GM06990 (cell line): ENCODE data around the gene MBL2.

ENCODE experiments used
- DNase-seq: peaks from one replicate; pipeline ENCODE4 v3.0.0-alpha.2; 2011; ENCODE audit not compliant: insufficient read length; ENCODE audit errors: extremely low read depth
- H3K27me3 ChIP-seq: replicated peaks from 2 replicates; pipeline ENCODE4 v1.6.0; 2011; ENCODE audit warnings: low read length; ENCODE audit not compliant: control insufficient read depth, insufficient read depth
- H3K36me3 ChIP-seq: 2 replicates; pipeline ENCODE4 v1.5.1; 2011; ENCODE audit warnings: low read length; ENCODE audit not compliant: control insufficient read depth, insufficient read depth
- H3K4me3 ChIP-seq: replicated peaks from 2 replicates; pipeline ENCODE4 v1.5.1; 2011; ENCODE audit warnings: low read depth, mild to moderate bottlenecking, control low read depth, low read length
- CTCF ChIP-seq: IDR thresholded peaks from 2 replicates; pipeline ENCODE4 v1.5.1; 2011; ENCODE audit warnings: low read length, control low read depth, mild to moderate bottlenecking, inconsistent platforms; ENCODE audit not compliant: insufficient read depth, poor library complexity, severe bottlenecking

MBL2 gene

GRCh38 chr10:52772623-52773022 lies at the start of gene MBL2:
Gene MBL2, minus strand, starts transcription at chr10:52772784. Its CDS starts 1,149 bp downstream, at chr10:52771635.
- no peaks in the 10 kb centered on the region for H3K27me3 ChIP-seq
- TF ChIP-seq CTCF: no peak
- no peaks in the 10 kb centered on the region for H3K36me3 ChIP-seq
- DNase-seq: no peak
- no peak within 1 kb of the TSS for H3K4me3 ChIP-seq

GRCh38 chr10:52820309-52820708 lies 47.7 kb upstream of the MBL2 start:
- no peaks in the 10 kb centered on the region for H3K27me3 ChIP-seq
- no peak for DNase-seq
- no peak for TF ChIP-seq CTCF
- no peak overlapping the region for H3K4me3 ChIP-seq
- H3K36me3 ChIP-seq: no peaks in the 10 kb centered on the region

GRCh38 chr10:52818019-52818418 lies 45.4 kb upstream of the MBL2 start:
- peak; percentile 70 for TF ChIP-seq CTCF
- peak; percentile 48 for DNase-seq
- Histone ChIP-seq H3K36me3 (no peaks in the 10 kb centered on the region), H3K4me3 (no peak overlapping the region), H3K27me3 (no peaks in the 10 kb centered on the region)

- DNase-seq: peak; percentile 2
Measured at GRCh38 chr10:52814506-52814905, 41.9 kb upstream of the MBL2 start.

GRCh38 chr10:52811776-52812175 lies 39.2 kb upstream of the MBL2 start:
- DNase-seq: no peak
- H3K27me3 ChIP-seq: no peaks in the 10 kb centered on the region
- H3K4me3 ChIP-seq: no peak overlapping the region
- H3K36me3 ChIP-seq: no peaks in the 10 kb centered on the region
- TF ChIP-seq CTCF: no peak

More at GRCh38 chr10:52814506-52814905, 41.9 kb upstream of the MBL2 start:
- Histone ChIP-seq H3K4me3 (no peak overlapping the region), H3K27me3 (no peaks in the 10 kb centered on the region), H3K36me3 (no peaks in the 10 kb centered on the region)
- TF ChIP-seq CTCF: no peak

GRCh38 chr10:52810761-52811160 lies 38.2 kb upstream of the MBL2 start:
- TF ChIP-seq CTCF: no peak
- Histone ChIP-seq H3K36me3 (no peaks in the 10 kb centered on the region), H3K4me3 (no peak overlapping the region), H3K27me3 (no peaks in the 10 kb centered on the region)
- no peak for DNase-seq
